Effector memory CD4-positive, alpha-beta T cell (primary cell): Measurements from ENCODE around the gene MRPS6.

ENCODE experiments used
- DNase-seq, 3 donors: peaks; one replicate each; pipeline ENCODE4 v3.0.0-alpha.2; 2020
- H3K27ac ChIP-seq: 2 replicates; pipeline ENCODE4 v1.7.0; 2013; ENCODE audit warnings: mild to moderate bottlenecking, low read length, moderate library complexity; ENCODE audit not compliant: insufficient read depth, poor library complexity, severe bottlenecking
- H3K27me3 ChIP-seq: replicated peaks from 2 replicates; pipeline ENCODE4 v1.7.0; 2013; ENCODE audit warnings: mild to moderate bottlenecking, low read length; ENCODE audit not compliant: insufficient read depth, control insufficient read depth, poor library complexity, severe bottlenecking
- H3K36me3 ChIP-seq: 2 replicates; pipeline ENCODE4 v1.7.0; 2013; ENCODE audit warnings: mild to moderate bottlenecking, low read length, moderate library complexity; ENCODE audit not compliant: control insufficient read depth, insufficient read depth
- H3K4me1 ChIP-seq: 2 replicates; pipeline ENCODE4 v1.7.0; 2013; ENCODE audit warnings: low read length, mild to moderate bottlenecking; ENCODE audit not compliant: control insufficient read depth, insufficient read depth, poor library complexity, severe bottlenecking
- H3K4me3 ChIP-seq: 2 replicates; pipeline ENCODE4 v1.7.0; 2013; ENCODE audit warnings: low read length, low read depth, mild to moderate bottlenecking; ENCODE audit not compliant: insufficient read depth, poor library complexity, severe bottlenecking
- H3K9me3 ChIP-seq: 2 replicates; pipeline ENCODE4 v1.7.0; 2013; ENCODE audit warnings: mild to moderate bottlenecking, low read length, moderate library complexity; ENCODE audit not compliant: control insufficient read depth

Gene MRPS6

GRCh38 chr21:34158866-34159835 is 85.8 kb downstream of the MRPS6 start:
- Histone ChIP-seq H3K4me3 (no peak overlapping the region), H3K9me3 (no peaks in the 10 kb centered on the region)

GRCh38 chr21:34166468-34166867 is 93.1 kb downstream of the MRPS6 start:
- peaks cover 22% of the 10 kb centered on the region for H3K9me3 ChIP-seq
- no peaks in the 10 kb centered on the region for H3K4me1 ChIP-seq
- H3K27me3 ChIP-seq, result no peaks in the 10 kb centered on the region
- no peak overlapping the region for H3K4me3 ChIP-seq
- no peaks in the 10 kb centered on the region for H3K36me3 ChIP-seq
- no peak for DNase-seq
- no peak overlapping the region for H3K27ac ChIP-seq

More at GRCh38 chr21:34158866-34159835, 85.8 kb downstream of the MRPS6 start:
- H3K27ac ChIP-seq, result no peak overlapping the region
- DNase-seq, result no peak
- H3K27me3 ChIP-seq, result no peaks in the 10 kb centered on the region
- H3K36me3 ChIP-seq, result no peaks in the 10 kb centered on the region
- H3K4me1 ChIP-seq, result no peaks in the 10 kb centered on the region

- no peaks in the 10 kb centered on the region for H3K27me3 ChIP-seq
- H3K4me3 ChIP-seq, result no peak overlapping the region
- no peaks in the 10 kb centered on the region for H3K36me3 ChIP-seq
- H3K4me1 ChIP-seq, result no peaks in the 10 kb centered on the region
- no peak overlapping the region for H3K27ac ChIP-seq
- H3K9me3 ChIP-seq, result peaks cover 26% of the 10 kb centered on the region
- no peak for DNase-seq
These were observed 97.5 kb downstream of the MRPS6 start for GRCh38 chr21:34170886-34171285.

GRCh38 chr21:34174470-34174869 is 101.1 kb downstream of the MRPS6 start:
- Histone ChIP-seq H3K27me3 (no peaks in the 10 kb centered on the region), H3K4me1 (no peaks in the 10 kb centered on the region), H3K36me3 (no peaks in the 10 kb centered on the region), H3K4me3 (no peak overlapping the region), H3K27ac (no peak overlapping the region), H3K9me3 (peaks cover 9% of the 10 kb centered on the region)
- DNase-seq, result no peak

- H3K36me3 ChIP-seq, result no peaks in the 10 kb centered on the region
- no peak for DNase-seq
- no peak overlapping the region for H3K27ac ChIP-seq
- no peaks in the 10 kb centered on the region for H3K27me3 ChIP-seq
- no peaks in the 10 kb centered on the region for H3K4me1 ChIP-seq
- H3K4me3 ChIP-seq, result no peak overlapping the region
- H3K9me3 ChIP-seq, result peaks cover 9% of the 10 kb centered on the region
These were observed 103.1 kb downstream of the MRPS6 start for GRCh38 chr21:34176448-34176847.

- Histone ChIP-seq H3K4me3 (no peak overlapping the region), H3K27me3 (no peaks in the 10 kb centered on the region), H3K4me1 (no peaks in the 10 kb centered on the region), H3K9me3 (no peaks in the 10 kb centered on the region), H3K27ac (no peak overlapping the region), H3K36me3 (no peaks in the 10 kb centered on the region)
- no peak for DNase-seq
These were observed 104.7 kb downstream of the MRPS6 start for GRCh38 chr21:34177919-34178567.

GRCh38 chr21:34179204-34179935 is 106.0 kb downstream of the MRPS6 start:
- no peak overlapping the region for H3K27ac ChIP-seq
- no peaks in the 10 kb centered on the region for H3K27me3 ChIP-seq
- no peak overlapping the region for H3K4me3 ChIP-seq
- DNase-seq, result no peak
- H3K9me3 ChIP-seq, result no peaks in the 10 kb centered on the region
- H3K4me1 ChIP-seq, result no peaks in the 10 kb centered on the region
- no peaks in the 10 kb centered on the region for H3K36me3 ChIP-seq

GRCh38 chr21:34180407-34180806 is 107.0 kb downstream of the MRPS6 start:
- DNase-seq, result no peak
- Histone ChIP-seq H3K4me1 (no peaks in the 10 kb centered on the region), H3K36me3 (no peaks in the 10 kb centered on the region), H3K27ac (no peak overlapping the region), H3K27me3 (no peaks in the 10 kb centered on the region), H3K4me3 (no peak overlapping the region), H3K9me3 (no peaks in the 10 kb centered on the region)

- Histone ChIP-seq H3K4me3 (no peak overlapping the region), H3K36me3 (no peaks in the 10 kb centered on the region), H3K27me3 (no peaks in the 10 kb centered on the region), H3K27ac (no peak overlapping the region), H3K9me3 (no peaks in the 10 kb centered on the region), H3K4me1 (no peaks in the 10 kb centered on the region)
- DNase-seq, result no peak
These were observed 107.5 kb downstream of the MRPS6 start for GRCh38 chr21:34180826-34181359.
